D721Med (cell line): ENCODE results near the gene HECW1.
"Not testable (repeated sequence)": the region's sequence is repeated elsewhere in the genome, so short reads cannot be mapped to it uniquely, and the experiment has no call there.

ENCODE experiments used
- DNase-seq: peaks from one replicate; pipeline ENCODE4 v3.0.0; 2011; ENCODE audit warnings: low spot score; ENCODE audit not compliant: insufficient read length
- FAIRE-seq: peaks from 2 replicates; lab custom pipeline; 2011; peaks lifted over from hg19 to GRCh38; lab: Jason Lieb, UNC
- CTCF ChIP-seq: IDR thresholded peaks from 2 replicates; pipeline ENCODE4 v1.5.1; 2012; ENCODE audit warnings: mild to moderate bottlenecking, control low read depth; ENCODE audit not compliant: insufficient read depth; ENCODE audit errors: missing control alignments

The HECW1 gene

GRCh38 chr7:43205171-43205795, 92.8 kb downstream of the HECW1 start:
- no peak for TF ChIP-seq CTCF
- FAIRE-seq, result no peak

GRCh38 chr7:43208242-43208641, 95.8 kb downstream of the HECW1 start:
- TF ChIP-seq CTCF, result no peak
- DNase-seq (no peak), FAIRE-seq (no peak)

More at GRCh38 chr7:43205171-43205795, 92.8 kb downstream of the HECW1 start:
- DNase-seq, result no peak

- FAIRE-seq, DNase-seq: not testable (repeated sequence)
Observed at GRCh38 chr7:43210539-43210938, 98.1 kb downstream of the HECW1 start.

- FAIRE-seq (no peak), DNase-seq (no peak)
Observed at GRCh38 chr7:43211286-43211685, 98.8 kb downstream of the HECW1 start.

GRCh38 chr7:43211693-43212092, 99.2 kb downstream of the HECW1 start:
- FAIRE-seq, result no peak
- no peak for DNase-seq
- TF ChIP-seq CTCF, result no peak

More at GRCh38 chr7:43211286-43211685, 98.8 kb downstream of the HECW1 start:
- no peak for TF ChIP-seq CTCF

- FAIRE-seq (no peak), DNase-seq (no peak)
- TF ChIP-seq CTCF, result no peak
Observed at GRCh38 chr7:43212921-43213320, 100.5 kb downstream of the HECW1 start.

- no peak for TF ChIP-seq CTCF
- DNase-seq (no peak), FAIRE-seq (no peak)
Observed at GRCh38 chr7:43215061-43215460, 102.6 kb downstream of the HECW1 start.
